Iris pigment epithelial cell (primary cell): Measurements from ENCODE around the gene CXorf65.

ENCODE experiments used
- DNase-seq: peaks from one replicate; pipeline ENCODE4 v3.0.0-alpha.2; 2011; ENCODE audit warnings: low read depth

CXorf65 gene

GRCh38 chrX:71106427-71106826 is at the start of gene CXorf65:
Gene CXorf65 (minus strand): TSS chrX:71106740. CDS start chrX:71106556, 184 bp downstream.
- no peak for DNase-seq

GRCh38 chrX:71154641-71155040 is 48.1 kb upstream of the CXorf65 start:
- DNase-seq: no peak

GRCh38 chrX:71154196-71154595 is 47.7 kb upstream of the CXorf65 start:
- no peak for DNase-seq

- no peak for DNase-seq
These were observed 44.8 kb upstream of the CXorf65 start for GRCh38 chrX:71151366-71151765.

GRCh38 chrX:71148278-71148663 is 41.7 kb upstream of the CXorf65 start:
- DNase-seq: no peak

- DNase-seq: no peak
These were observed 41.1 kb upstream of the CXorf65 start for GRCh38 chrX:71147496-71148277.

- DNase-seq: no peak
These were observed 38.1 kb upstream of the CXorf65 start, which contains the start of gene NLGN3 for GRCh38 chrX:71144651-71145050. Gene NLGN3 (plus strand): TSS chrX:71144841. CDS start chrX:71147750, 2,909 bp downstream.

- peak; percentile 32 for DNase-seq
These were observed 37.0 kb upstream of the CXorf65 start for GRCh38 chrX:71143508-71143907.

GRCh38 chrX:71140440-71140839 is 33.9 kb upstream of the CXorf65 start:
- no peak for DNase-seq

- DNase-seq: no peak
These were observed 25.0 kb upstream of the CXorf65 start for GRCh38 chrX:71131510-71131909.

- peak; percentile 63 for DNase-seq
These were observed 22.6 kb upstream of the CXorf65 start for GRCh38 chrX:71128915-71129765.

GRCh38 chrX:71128166-71128833 is 21.8 kb upstream of the CXorf65 start:
- DNase-seq: peak; percentile 64

- DNase-seq: no peak
These were observed 12.5 kb upstream of the CXorf65 start for GRCh38 chrX:71118985-71119535.

- peak; percentile 74 for DNase-seq
These were observed 11.8 kb upstream of the CXorf65 start, which contains the start of gene MED12 for GRCh38 chrX:71118032-71118984. Gene MED12 (plus strand): TSS chrX:71118596. CDS start chrX:71118755, 159 bp downstream.

- no peak for DNase-seq
These were observed 10.8 kb upstream of the CXorf65 start for GRCh38 chrX:71117358-71117757.

GRCh38 chrX:71111921-71112431 is 5.4 kb upstream of the CXorf65 start:
- DNase-seq: no peak

GRCh38 chrX:71111141-71111843 is 4.8 kb upstream of the CXorf65 start, which contains the start of gene IL2RG:
Gene IL2RG (minus strand): TSS chrX:71111577. CDS start chrX:71111539, 38 bp downstream.
- DNase-seq: no peak

GRCh38 chrX:71109051-71109450 is 2.5 kb upstream of the CXorf65 start:
- no peak for DNase-seq

- DNase-seq: no peak
These were observed 1.3 kb upstream of the CXorf65 start for GRCh38 chrX:71107762-71108360.
